COLO829 (cell line): ENCODE measurements around the gene PTPRN2.
"Not testable (repeated sequence)": the region's sequence is repeated elsewhere in the genome, so short reads cannot be mapped to it uniquely, and the experiment has no call there.

Experiments
- DNase-seq: peaks from one replicate; pipeline ENCODE4 v3.0.0; 2012; ENCODE audit warnings: low spot score

PTPRN2 gene

DNA sequence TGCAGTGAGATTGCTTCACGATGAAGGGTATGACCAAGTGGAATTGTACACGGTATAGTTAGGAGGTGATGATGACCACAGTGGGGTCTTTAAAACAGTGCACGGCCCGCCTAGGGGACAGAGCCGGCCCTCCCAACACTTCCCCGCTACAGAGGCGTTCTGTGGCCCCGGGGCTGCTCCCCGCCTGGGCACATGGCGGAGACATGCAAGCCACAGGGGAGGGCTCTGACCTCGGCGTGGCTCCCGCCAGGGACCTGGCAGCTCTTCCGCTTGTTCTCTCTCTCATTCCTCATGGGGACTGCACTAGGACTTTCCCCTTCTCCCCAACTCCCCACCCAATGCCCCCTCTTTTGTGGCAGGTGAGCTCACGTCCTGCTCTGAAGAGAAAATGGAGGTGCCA is 857.0 kb downstream of the PTPRN2 start:
- DNase-seq = no peak

DNA sequence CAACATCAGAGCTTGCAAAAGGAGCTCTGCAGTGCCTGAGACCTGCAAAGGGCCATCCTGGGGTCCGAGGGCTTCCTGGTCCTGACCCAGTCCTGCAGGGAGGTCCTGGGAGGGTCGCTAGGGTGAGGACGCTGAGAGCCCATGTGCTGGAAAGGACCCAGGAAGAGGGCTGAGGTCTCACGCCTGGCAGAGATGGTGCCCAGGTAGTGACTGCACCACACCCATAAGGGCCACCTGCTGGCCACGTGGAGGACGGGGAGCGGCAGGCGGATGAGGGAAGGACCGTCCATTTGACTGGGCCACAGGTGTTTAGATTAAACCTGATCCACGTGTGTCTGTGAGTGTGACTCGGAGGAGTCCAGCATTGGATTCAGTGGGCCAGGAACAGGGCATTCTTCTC is 858.1 kb downstream of the PTPRN2 start:
- DNase-seq = no peak

DNA sequence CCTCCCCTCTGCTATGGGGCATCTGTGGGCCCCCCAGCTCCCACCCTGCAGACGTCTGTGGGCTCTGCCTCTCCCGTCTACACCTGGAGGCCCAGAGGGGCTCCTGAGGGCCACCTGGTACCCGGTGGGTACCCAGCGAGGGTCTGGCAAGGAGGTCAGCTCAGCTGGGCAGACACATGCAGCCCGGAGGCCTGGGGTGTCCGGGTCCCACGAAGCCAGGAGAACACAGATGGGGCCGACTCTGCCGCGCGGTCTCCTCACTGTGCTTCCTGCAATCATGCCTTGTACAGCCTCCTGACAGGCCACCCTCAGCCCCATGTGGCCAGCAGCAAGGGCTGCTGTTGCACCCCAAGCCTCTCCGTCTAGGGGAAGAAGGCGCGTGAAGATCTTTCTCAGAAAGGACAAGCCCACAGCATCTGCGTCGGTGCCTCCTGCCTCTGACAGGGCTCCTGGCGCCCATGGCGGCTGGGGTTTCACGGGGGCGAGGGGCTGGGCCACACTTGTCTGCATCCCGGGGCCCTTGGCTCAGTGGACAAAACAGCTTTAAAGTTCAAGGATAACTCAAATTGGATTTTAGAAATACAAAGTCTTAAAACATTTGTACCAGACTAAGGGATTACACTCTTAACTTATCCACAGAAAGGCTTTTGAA is 859.5 kb downstream of the PTPRN2 start:
- DNase-seq = no peak

DNA sequence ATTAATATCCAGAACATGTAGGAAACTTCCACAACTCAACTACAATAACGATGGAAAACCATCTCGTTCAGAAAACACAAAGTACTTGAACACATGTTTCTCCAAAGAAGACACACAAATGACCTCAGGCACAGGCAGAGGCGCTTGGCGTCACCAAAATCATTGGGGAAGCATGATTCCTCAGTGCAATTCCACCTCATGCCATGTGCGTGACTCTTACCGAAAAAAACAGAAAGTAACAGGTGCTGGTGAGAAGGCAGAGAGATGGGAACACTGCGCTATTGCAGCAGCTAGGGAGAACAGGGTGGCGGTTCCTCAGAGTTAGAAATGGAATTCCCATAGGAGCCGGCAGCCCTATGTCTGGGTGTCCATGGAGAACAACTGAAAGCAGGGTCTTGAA is 860.9 kb downstream of the PTPRN2 start:
- DNase-seq = no peak

DNA sequence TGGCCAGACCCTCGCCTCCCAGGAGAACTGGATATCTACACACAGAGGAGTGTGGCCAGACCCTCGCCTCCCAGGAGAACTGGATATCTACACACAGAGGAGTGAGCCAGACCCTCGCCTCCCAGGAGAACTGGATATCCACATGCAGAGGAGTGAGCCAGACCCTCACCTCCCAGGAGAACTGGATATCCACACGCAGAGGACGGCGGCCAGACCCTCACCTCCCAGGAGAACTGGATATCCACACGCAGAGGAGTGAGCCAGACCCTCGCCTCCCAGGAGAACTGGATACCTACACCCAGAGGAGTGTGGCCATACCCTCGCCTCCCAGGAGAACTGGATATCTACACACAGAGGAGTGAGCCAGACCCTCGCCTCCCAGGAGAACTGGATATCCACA is 862.3 kb downstream of the PTPRN2 start:
- DNase-seq = not testable (repeated sequence)

DNA sequence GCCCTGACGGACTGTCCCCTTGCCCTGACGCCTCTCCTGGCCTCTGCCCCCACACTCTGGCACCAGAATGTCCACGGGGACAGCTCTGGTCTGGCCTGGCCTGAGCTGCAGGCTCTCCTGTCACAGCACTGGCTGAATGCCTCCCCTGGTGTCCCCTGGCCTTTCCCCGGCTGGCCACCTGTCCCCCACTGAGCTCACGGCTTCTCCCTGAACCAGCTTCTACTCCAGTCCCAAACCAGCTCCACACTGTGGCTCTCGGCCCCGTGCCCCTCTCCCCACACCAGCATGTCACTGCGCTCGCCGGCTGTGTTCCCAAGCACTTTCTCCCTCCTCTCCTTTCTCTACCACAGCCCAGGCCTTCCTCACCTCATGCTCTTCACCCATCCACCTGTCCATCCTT is 864.4 kb downstream of the PTPRN2 start:
- DNase-seq = no peak

DNA sequence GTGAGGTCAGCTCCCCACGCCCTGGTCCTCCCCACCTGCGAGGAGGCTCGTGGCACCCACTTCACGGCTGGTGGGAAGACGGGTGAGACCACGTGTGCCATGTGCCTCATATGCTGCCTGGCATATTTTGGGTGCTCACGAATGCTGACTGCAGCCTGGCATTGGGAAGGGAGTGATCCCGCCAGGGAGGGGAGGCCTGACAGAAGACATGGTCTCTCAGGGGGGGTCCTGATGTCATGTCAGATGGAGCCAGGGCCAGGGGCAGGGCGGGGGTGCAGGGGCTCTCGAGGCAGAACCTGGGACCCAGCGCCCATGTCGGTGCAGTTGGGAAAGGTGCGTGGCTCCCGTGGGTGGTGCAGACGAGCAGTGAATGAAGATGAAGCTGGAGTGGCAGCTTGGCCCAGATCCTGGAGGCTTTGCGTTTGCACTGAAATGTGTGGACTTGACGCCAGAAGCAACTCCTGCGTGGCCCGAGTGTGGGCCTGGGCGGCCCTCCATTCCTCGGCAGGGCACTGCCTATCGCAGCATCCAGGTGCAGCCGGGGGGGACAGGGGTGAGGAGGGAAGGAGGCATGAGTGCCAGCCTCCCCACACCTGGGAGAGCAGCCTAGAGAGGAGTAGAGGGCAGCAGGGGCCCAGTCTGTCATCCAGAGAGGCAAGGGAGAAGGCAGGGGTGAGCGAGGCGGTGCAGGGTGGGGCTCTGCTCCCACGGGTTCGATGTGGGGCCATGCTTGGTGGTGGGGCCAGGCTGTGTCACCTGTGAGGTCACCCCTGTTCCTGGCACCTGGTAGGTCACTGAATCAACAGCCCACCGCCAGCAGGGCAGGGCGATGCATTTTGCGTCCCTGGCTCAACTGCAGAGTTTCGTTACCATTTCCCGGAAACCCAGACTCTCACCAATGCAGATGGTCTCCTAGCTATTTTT is 865.2 kb downstream of the PTPRN2 start:
- DNase-seq = no peak

DNA sequence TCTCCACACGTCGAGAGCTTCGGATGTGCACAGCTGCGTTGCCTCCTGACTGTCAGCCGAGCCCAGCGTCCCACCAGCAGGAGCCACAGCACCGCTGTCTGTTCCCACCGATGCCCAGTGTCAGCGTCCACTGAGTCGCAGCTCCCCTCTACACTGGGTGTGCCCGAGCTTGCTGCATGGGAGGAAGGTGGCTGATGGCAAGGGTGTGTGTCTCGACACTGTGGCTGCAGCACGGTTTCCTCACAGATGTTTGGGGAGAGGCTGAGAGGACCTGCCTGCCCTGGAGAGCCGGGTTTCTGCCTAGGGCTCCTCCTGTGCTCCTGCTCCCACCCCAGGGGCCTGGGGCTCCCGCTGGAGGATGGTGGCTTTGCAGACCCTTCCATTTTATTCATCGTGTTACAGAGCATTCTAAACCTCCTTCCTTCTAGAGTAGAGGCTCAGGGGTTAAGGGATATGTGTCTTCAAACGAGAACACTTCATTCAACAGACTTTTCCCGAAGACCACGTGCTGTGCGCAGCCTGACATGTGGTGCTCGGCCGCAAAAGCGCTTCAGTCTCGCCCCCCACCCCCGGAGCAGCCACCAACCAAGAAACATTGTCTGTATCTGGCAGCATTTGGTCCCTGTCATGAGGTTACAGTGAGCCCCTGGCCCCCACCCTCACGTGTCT is 866.0 kb downstream of the PTPRN2 start:
- DNase-seq = no peak

DNA sequence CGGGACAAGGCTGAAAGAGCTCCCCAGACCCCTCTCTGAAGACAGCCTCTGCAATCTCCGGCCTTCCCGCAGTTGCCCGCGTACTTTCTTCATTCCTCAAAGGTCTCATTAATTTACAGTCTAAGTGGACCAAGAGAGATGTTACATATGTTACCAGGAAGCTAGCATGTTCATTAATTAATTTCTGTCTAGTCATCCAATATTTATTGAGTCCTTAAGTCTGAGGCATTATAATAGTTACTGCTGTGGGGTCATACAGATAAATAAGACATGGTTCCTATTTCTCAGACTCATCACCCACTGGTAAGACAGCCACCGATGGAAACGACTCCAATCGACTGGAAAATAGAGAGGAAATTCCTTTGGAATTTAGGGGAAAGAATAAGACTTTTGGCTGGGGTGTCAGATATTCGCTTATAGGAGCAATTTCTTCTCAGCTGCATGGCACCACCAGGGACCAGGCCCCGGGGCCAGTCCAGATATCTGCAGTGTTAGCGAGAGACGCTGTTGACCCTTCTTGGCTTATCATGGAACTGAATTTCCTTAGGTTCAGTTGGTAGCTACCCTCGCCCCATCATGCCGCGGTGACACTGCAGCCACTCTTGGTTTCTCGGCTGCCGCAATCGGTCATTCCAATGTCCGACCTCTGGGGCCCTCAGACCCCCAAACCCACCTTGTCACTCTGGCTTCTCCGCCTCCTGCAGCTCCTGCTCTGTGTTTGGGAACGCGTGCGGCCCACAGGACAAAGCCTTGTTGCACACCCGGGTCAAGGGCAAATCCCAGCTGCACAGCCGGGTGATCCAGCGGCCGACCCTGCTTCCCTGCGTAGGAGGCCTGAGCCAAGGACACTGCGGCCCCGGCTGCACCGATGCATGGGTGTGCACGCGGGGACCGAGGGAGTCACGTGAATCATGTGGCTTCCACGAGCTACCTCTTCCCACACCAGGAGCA is 867.6 kb downstream of the PTPRN2 start:
- DNase-seq = no peak

DNA sequence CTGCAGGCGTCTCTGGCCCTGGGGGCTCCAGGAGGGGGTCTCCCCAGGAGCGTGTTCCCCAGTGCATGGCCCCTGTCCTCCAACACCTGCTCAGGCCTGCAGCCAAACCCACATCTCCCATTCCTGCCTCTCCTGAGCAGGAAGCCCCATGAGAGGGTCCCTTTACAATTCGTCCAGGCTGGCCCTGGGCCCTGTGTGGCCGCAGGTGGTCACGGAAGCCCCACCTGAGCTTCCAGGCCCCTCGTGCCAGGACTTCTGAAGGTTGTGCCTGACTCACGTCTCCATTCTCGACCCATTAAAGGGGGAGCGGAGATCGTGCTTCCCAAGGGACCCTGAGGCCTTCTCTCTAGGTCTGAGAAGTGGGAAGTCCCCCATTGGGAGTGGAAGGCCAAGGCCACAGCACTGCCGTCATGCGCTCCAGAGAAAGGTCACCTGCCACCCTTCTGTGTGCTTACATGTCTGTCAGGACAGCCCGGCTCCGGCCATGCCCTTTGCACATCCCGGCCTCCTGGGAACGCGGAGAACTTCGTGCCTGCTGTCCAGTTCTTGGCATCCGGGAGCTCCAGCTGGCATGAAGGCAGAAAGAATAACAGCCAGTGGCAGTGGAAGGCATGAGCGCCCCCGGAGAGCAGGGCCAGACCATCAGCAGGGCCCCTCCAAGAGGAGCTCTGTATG is 868.5 kb downstream of the PTPRN2 start:
- DNase-seq = no peak

DNA sequence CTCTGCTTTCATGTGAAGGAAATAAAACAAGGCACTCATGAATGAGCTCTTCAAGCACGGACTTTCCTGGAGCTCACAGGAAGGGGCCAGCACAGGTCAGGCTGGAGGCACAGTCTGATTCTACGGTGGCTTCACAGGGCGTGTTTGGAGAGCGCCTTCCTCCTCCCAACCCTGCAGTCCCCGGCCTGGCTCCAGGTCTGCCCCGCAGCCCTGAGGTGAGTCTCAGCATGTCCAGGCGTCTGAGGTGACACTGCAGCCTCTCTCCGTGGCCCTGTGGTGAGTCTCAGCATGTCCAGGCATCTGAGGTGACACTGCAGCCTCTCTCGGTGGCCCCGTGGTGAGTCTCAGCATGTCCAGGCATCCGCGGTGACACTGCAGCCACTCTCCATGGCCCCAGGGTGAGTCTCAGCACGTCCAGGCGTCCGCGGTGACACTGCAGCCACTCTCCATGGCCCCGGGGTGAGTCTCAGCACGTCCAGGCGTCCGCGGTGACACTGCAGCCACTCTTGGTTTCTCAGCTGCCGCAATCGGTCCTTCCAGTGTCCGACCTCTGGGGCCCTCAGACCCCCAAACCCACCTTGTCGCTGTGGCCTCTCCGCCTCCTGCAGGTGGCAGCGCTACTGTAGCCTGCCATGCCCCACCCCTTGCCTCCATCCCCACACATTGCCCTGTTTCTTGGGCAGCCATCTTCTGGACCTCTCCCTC is 869.2 kb downstream of the PTPRN2 start:
- no peak for DNase-seq

DNA sequence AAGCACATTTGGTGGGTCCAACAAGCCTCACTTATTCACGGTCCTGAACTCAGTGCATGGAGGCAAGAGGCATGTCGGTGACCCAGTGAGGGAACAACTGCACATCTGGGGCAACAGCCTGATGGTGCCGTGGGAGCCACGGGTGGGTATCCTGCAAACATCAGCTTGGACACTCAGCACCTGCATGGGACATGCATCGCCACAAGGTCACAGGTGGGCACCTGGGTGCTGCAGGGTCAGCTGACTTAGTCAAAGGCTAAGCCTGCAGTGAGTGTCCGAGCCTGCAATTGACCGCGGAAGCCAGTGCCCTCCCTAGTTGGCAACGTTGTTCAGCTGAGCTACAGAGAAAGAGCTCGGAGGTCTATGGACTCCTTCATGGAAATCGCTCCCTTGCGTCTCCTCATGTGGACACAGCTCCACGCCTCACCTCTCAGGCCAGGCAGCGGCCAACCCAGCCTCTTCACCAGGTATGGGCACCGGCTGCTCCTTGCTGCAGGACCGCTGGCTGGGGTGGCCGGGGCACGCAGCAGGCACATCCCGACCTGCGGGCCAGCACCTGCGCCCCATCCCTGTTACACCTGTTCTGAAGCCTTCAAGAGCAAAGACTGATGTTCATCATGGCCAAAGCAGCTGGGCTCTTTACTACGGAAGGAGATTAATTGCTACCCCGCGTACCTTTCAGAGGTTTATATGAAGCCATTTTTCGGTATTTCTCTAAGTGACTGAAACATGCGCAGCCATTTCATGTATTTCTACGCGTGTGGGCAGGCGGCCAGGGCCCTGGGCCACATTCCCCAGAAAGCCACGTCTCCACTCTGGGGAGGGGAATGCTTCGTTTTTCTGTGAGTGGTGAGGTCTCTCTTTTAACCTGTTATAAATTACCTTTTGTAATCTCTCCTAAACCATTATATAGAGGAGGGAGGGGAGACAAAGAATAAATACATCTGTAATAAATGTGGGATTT is 870.1 kb downstream of the PTPRN2 start:
- no peak for DNase-seq

DNA sequence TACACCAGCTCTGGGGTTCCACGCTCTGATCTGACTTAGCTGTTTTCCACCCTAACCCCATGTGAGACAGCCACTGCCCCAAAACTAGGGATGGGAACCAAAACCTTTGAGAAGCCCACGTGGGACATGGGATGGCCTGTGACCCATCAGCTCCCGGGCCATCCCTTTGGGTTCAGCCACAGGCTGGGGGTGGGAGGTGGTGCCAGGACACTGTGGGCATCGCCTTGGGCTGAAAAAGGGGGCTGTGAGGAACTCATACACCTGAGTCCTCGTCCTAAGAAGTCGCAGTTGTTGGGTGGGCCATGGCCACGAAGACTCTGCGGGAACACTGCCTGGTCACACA is 871.7 kb downstream of the PTPRN2 start:
- DNase-seq = no peak

DNA sequence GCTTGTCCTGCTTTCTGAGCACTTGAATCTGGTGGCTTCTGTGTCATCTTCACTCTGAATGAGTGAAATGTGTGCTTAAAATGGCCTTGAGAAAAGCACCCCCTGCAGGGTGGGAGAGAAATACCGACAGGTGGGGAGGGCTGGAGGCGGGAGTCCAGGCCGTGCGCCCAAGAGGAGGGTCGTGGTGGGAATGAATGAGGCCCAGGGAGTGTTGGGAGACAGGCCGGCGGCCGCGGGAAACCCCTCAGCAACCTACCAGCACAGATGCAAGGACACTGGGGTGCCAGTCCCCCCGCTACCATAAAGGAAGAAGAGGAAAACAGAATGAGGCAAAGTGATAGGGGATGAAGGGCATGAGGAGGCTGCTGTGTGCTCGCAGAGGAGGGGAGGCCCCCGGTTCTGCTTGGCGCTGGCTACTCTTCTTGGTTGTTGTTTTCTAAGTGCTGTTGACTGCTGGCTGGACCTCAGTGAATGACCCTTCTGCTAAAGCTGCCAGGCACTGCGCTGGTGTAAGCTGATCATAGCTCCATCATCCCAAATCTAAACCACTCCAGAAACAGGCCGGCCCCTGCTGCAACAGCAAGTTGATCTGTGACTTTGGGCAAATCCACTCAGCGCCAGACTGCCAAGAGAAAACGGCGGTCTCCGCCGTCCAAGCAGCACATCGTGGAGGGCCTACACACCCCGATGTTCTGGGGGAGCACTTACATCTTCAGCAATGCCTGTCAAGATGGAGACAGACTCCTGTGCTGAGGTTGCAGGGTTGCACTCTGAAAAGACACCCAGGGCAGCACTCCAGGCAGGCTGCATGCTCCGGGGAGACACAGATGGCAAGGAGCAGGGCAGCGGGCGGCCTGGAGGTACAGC is 872.3 kb downstream of the PTPRN2 start:
- DNase-seq = no peak

DNA sequence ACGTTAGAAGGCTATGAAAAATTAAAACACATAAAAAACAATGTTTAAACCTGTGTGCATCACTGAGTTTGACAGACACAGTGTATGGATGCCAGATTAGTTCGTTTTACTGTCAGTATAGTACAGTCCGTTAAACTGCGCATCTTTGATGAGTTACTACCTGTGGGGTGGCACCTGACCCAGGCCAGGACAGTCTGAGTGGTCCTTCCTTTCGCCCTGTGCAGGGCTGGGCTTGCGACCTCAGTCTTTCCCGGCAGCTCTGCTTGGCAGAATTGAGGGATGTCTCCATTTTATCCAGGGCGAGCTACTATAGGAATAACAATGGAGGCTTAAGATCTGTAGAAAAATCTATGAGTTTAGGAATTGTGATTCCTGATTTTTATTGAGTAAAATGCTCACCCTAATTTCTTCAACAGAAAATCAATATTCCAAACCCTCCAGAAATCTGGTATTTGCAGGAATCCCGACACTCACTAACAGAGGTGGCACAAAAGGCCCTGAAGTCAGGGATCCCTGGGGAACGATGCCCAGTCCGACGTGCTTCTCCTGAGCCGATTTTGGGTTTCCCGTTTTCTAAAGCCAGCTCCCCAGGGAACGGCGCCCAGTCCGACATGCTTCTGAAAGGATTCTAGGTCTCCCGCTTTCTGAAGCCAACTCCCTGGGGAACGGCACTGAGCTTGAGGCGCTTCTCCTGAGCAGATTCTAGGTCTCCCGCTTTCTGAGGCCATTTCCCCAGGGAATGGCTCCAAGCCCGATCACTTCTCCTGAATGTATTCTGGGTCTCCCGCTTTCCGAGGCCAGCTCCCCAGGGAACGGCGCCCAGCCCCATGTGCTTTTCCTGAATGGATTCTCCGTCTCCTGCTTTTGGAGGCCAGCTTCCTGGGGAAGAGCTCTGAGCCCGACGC is 873.2 kb downstream of the PTPRN2 start:
- DNase-seq = no peak

DNA sequence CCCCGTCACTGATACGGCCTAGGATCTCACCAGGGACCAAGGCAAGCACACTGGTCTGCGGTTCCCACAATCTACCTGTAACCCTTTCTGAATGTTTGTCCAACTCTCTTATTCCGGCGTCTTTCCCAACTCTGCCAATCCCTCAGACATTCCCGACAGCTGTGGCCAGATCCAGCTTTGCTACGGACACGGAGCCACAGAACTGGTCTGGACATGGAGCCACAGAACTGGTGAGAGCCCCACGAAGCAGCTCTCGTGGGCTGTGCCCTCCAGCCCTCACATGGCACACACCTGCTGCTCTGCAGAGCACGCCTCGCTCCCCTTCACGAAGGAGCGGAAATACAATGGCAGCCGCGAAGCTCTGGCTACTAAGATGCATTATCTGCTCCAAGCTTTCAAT is 874.0 kb downstream of the PTPRN2 start:
- DNase-seq = no peak

DNA sequence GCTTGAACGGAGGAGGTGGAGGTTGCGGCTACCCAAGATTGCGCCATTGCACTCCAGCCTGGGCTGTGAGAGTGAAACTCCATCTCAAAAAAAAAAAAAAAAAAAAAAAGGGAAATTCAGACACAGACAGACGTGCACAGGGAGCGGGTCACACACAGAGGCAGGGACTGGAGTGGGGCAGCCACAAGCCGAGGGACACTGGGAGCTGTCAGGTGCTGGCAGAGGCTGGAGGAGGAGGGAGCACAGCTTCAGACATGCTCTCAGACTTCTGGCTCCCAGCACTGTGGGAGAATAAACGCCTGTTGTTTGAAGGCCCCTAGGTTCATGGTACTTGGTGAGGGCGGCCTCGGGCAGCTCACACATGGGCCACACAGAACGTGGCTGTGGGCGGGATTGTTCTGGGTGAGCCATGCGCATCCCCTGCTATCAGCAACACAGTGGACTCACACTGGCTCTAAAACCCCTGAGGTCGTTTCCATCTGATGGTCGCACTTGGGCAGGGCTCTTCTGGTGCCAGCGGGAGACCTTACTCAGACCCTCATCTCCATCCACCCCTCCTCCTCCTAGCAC is 874.9 kb downstream of the PTPRN2 start:
- no peak for DNase-seq
